Endothelial cell of umbilical vein (primary cell): ENCODE measurements around the gene KMT5C. TPM values are rescaled to one million over a fixed set of nuclear protein-coding genes. Genes with fewer than 3 reads are reported as not detected.

Source experiments
- BruUV-seq: library from RNA; stranded (reverse); fragments of 400-500 nt; replicated peaks from 2 replicates; lab custom pipeline; 2021; lab: Mats Ljungman, UMichigan
- CTCF ChIA-PET: fragments of 300-600, 350-600 bp; sonication (Branson Sonifier 250); formaldehyde crosslinking; loops from one replicate; lab custom pipeline; 2021; ENCODE audit warnings: antibody characterized with exemption, inconsistent platforms; lab: Charles Lee
- POLR2A ChIA-PET: fragments of 300-600, 350-600 bp; sonication (Branson Sonifier 250); formaldehyde crosslinking; loops from one replicate; lab custom pipeline; 2021; ENCODE audit warnings: antibody characterized with exemption, inconsistent platforms; lab: Charles Lee
- DNase-seq: peaks from one replicate; pipeline ENCODE4 v3.0.0-alpha.2; 2011; ENCODE audit warnings: low read depth, low spot score
- FAIRE-seq: peaks from 2 replicates; lab custom pipeline; 2011; peaks lifted over from hg19 to GRCh38; lab: Jason Lieb, UNC
- H2AFZ ChIP-seq: 2 replicates; pipeline ENCODE4 v1.6.0; 2012; ENCODE audit warnings: low read depth, low read length, control low read depth, inconsistent platforms
- H3K27ac ChIP-seq: 2 replicates; pipeline ENCODE4 v1.5.1; 2011; ENCODE audit warnings: low read depth, mild to moderate bottlenecking, control low read depth, low read length, moderate library complexity; ENCODE audit not compliant: insufficient read depth
- H3K27me3 ChIP-seq, 2 experiments: 2 replicates each; pipeline versions ENCODE4 v1.6.0 to v1.6.1; 2011; ENCODE audit warnings: low read length in 2 of 2, mixed read lengths in 1 of 2; ENCODE audit not compliant: control insufficient read depth in 2 of 2, insufficient read depth in 2 of 2
- H3K36me3 ChIP-seq, 2 experiments: 2 replicates in 1 of 2; 3 replicates in 1 of 2; pipeline ENCODE4 v1.5.1; 2011; ENCODE audit warnings: low read length in 2 of 2, mild to moderate bottlenecking in 1 of 2, moderate library complexity in 1 of 2; ENCODE audit not compliant: control insufficient read depth in 2 of 2, insufficient read depth in 2 of 2; ENCODE audit errors: extremely low read depth in 1 of 2
- H3K4me1 ChIP-seq: 3 replicates; pipeline ENCODE4 v1.5.1; 2011; ENCODE audit warnings: mild to moderate bottlenecking, low read length; ENCODE audit not compliant: control insufficient read depth, insufficient read depth; ENCODE audit errors: extremely low read depth
- H3K4me2 ChIP-seq: 2 replicates; pipeline ENCODE4 v1.6.1; 2011; ENCODE audit warnings: low read length, control low read depth, mixed read lengths; ENCODE audit not compliant: insufficient read depth
- H3K4me3 ChIP-seq, 3 experiments: fragments of 200-600 bp in 1 of 3; sonication (generic), shearing (Covaris generic) in 1 of 3; replicated peaks in 1 of 3; 2 replicates each; pipeline ENCODE4 v1.5.1; 2011 to 2016; ENCODE audit warnings: control low read depth in 3 of 3, low read length in 3 of 3, mild to moderate bottlenecking in 2 of 3, inconsistent platforms in 1 of 3, low read depth in 1 of 3, moderate library complexity in 1 of 3; ENCODE audit not compliant: insufficient read depth in 1 of 3
- H3K79me2 ChIP-seq: 2 replicates; pipeline ENCODE4 v1.6.0; 2012; ENCODE audit warnings: low read length, inconsistent platforms; ENCODE audit not compliant: control insufficient read depth, insufficient read depth
- H3K9ac ChIP-seq: replicated peaks from 2 replicates; pipeline ENCODE3; 2011; ENCODE audit warnings: low read length, control low read depth; ENCODE audit not compliant: insufficient read depth; ENCODE audit errors: extremely low read depth
- H3K9me1 ChIP-seq: replicated peaks from 3 replicates; pipeline ENCODE4 v1.6.0; 2011; ENCODE audit warnings: mild to moderate bottlenecking, low read length; ENCODE audit not compliant: control insufficient read depth, insufficient read depth; ENCODE audit errors: extremely low read depth
- H3K9me3 ChIP-seq: replicated peaks from 2 replicates; pipeline ENCODE4 v1.5.1; 2012; ENCODE audit warnings: low read length, inconsistent platforms; ENCODE audit not compliant: control insufficient read depth, insufficient read depth
- H4K20me1 ChIP-seq: replicated peaks from 2 replicates; pipeline ENCODE3; 2011; ENCODE audit warnings: mild to moderate bottlenecking, low read length; ENCODE audit not compliant: control insufficient read depth, insufficient read depth; ENCODE audit errors: extremely low read depth
- EZH2 ChIP-seq: IDR thresholded peaks from 2 replicates; pipeline ENCODE4 v1.6.1; 2012; ENCODE audit warnings: borderline replicate concordance, low read depth, mild to moderate bottlenecking, moderate library complexity, low read length, inconsistent platforms; ENCODE audit not compliant: severe bottlenecking
- FOS ChIP-seq: IDR thresholded peaks from 2 replicates; pipeline ENCODE4 v1.6.1; 2011; ENCODE audit warnings: mild to moderate bottlenecking, low read length, moderate library complexity, borderline replicate concordance; ENCODE audit not compliant: insufficient read depth
- GATA2 ChIP-seq: IDR thresholded peaks from 2 replicates; pipeline ENCODE4 v1.7.0; 2011; ENCODE audit warnings: low read depth, mild to moderate bottlenecking, moderate library complexity, mixed read lengths, low read length; ENCODE audit not compliant: insufficient read length, insufficient read depth
- JUN ChIP-seq: IDR thresholded peaks from 2 replicates; pipeline ENCODE4 v1.6.1; 2011; ENCODE audit warnings: borderline replicate concordance, low read depth; ENCODE audit not compliant: insufficient read length, insufficient read depth
- MYC ChIP-seq: IDR thresholded peaks from one replicate; pipeline ENCODE4 v1.6.1; 2011; ENCODE audit warnings: mild to moderate bottlenecking, low read depth, low read length
- POLR2A ChIP-seq: IDR thresholded peaks from 2 replicates; pipeline ENCODE4 v1.6.1; 2012; ENCODE audit warnings: low read depth, mild to moderate bottlenecking, control low read depth, low read length
- POLR2AphosphoS5 ChIP-seq: IDR thresholded peaks from 2 replicates; pipeline ENCODE4 v1.6.1; 2012; ENCODE audit warnings: low read depth, mild to moderate bottlenecking, control low read depth, low read length, moderate library complexity; ENCODE audit not compliant: insufficient read depth
- dilution Hi-C: fragments of 300-500 bp; cut with MboI; formaldehyde crosslinking; loops from one replicate; pipeline ENCODE4 v1.15.0; 2019; ENCODE audit warnings: low sequenced_read_pairs; ENCODE audit not compliant: extremely low pct_ligation_motif_present
- intact Hi-C: fragments of 100-400 bp; cut with micrococcal nuclease; formaldehyde crosslinking; loops from one replicate; pipeline ENCODE4 v1.10.0; 2022
- polyA plus RNA-seq, 4 experiments: library from polyadenylated mRNA; depleted of rRNA in 3 of 4; stranded (reverse) in 3 of 4; unstranded in 1 of 4; fragments of >200 nt; gene quantifications; 2 replicates each; pipeline versions ENCODE4 v1.2.1 to v1.2.3, GENCODE V29; 2011 to 2012; ENCODE audit warnings: missing spikeins in 1 of 4
- total RNA-seq: library from RNA; stranded (reverse); gene quantifications from 2 replicates; pipeline ENCODE4 v1.2.3, GENCODE V29; 2021
- TF ChIP-seq, protein P1 (sequence below): IDR thresholded peaks from 2 replicates; pipeline ENCODE4 v1.6.1; 2011; ENCODE audit not compliant: insufficient read depth, insufficient read length
- TF ChIP-seq, protein P2 (sequence below), 2 donors: IDR thresholded peaks; 1 replicate in 1 of 2; 2 replicates in 1 of 2; pipeline ENCODE4 v1.5.1; 2011; ENCODE audit warnings: low read length in 2 of 2, mild to moderate bottlenecking in 2 of 2, moderate library complexity in 2 of 2, control low read depth in 1 of 2, inconsistent platforms in 1 of 2, low read depth in 1 of 2; ENCODE audit not compliant: insufficient read depth in 1 of 2; ENCODE audit errors: extremely low read depth in 1 of 2

KMT5C gene
- total and polyA plus RNA-seq, 2 donors (not counting 3 experiments of a cell fraction or from before 2014, with no cell fraction given) = 7.2 to 13.5 TPM

DNA sequence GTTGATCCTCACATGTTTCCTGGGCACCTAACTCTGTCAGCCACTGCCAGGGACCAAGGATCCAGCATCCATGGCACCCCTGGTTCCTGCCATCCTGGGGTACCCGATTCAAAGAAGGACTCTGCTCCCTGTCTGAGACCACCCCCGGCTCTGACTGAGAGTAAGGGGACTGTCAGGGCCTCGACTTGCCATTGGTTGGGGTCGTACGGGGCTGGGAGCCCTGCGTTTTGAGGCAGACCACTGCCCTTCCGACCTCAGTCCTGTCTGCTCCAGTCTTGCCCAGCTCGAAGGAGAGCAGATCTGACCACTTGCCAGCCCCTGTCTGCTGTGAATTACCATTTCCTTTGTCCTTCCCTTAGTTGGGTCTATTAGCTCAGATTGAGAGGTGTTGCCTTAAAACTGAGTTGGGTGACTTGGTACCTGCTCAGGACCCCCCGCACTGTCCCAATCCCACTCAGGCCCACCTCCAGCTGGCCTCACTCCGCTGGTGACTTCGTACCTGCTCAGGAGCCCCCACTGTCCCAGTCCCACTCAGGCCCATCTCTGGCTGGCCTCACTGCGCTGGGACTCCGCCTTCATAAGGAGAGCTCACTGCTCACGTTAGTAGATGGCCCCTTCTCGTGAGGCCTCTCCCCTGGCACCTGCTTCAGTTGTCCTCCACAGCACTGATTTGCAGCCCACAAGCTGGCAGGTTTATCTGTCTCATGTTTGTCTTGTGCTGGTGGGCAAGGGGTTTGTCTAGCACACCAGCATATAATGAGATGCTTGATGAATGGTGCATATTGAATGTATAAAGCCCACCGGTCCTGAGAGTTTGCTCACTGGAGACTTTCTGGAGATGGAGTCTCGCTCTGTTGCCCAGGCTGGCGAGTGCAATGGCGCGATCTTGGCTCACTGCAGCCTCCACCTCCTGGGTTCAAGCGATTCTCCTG, 50.0 kb downstream of the KMT5C start:
- Histone ChIP-seq H3K9ac (no peak overlapping the region), H3K9me1 (no peaks in the 10 kb centered on the region), H3K9me3 (no peaks in the 10 kb centered on the region), H3K4me2 (no peak overlapping the region), H2AFZ (no peak overlapping the region), H4K20me1 (peaks cover 4% of the 10 kb centered on the region), H3K4me1 (peaks cover 25% of the 10 kb centered on the region), H3K79me2 (peaks cover 41% of the 10 kb centered on the region), H3K27ac (no peak overlapping the region), H3K4me3 (no peak overlapping the region), H3K36me3 (peaks cover 14 to 30% of the 10 kb centered on the region in 2 experiments), H3K27me3 (no peaks in the 10 kb centered on the region)
- POLR2A ChIA-PET = interaction anchor here (0.5 to 1.4 kb wide), 4 partner anchors 14 to 246 kb away, joined by 3 to 5 read pairs (median 4); partner anchors contain the start of gene UBE2S
- no peak for DNase-seq
- dilution Hi-C loops = no loop called here
- intact Hi-C loops = loop anchor here (10.0 kb wide), 2 partner anchors 215 to 245 kb away; partner anchors contain the start of genes TNNT1, ZNF524 and ZNF865
- TF ChIP-seq, protein P1, sequence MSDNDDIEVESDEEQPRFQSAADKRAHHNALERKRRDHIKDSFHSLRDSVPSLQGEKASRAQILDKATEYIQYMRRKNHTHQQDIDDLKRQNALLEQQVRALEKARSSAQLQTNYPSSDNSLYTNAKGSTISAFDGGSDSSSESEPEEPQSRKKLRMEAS = no peak
- no peak for TF ChIP-seq JUN
- no peak for TF ChIP-seq POLR2AphosphoS5
- TF ChIP-seq POLR2A = peak; percentile 40
- TF ChIP-seq EZH2 = no peak
- TF ChIP-seq FOS = no peak
- no peak for TF ChIP-seq GATA2
- TF ChIP-seq MYC = no peak
- TF ChIP-seq, protein P2, sequence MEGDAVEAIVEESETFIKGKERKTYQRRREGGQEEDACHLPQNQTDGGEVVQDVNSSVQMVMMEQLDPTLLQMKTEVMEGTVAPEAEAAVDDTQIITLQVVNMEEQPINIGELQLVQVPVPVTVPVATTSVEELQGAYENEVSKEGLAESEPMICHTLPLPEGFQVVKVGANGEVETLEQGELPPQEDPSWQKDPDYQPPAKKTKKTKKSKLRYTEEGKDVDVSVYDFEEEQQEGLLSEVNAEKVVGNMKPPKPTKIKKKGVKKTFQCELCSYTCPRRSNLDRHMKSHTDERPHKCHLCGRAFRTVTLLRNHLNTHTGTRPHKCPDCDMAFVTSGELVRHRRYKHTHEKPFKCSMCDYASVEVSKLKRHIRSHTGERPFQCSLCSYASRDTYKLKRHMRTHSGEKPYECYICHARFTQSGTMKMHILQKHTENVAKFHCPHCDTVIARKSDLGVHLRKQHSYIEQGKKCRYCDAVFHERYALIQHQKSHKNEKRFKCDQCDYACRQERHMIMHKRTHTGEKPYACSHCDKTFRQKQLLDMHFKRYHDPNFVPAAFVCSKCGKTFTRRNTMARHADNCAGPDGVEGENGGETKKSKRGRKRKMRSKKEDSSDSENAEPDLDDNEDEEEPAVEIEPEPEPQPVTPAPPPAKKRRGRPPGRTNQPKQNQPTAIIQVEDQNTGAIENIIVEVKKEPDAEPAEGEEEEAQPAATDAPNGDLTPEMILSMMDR (IDR thresholded peaks at IDR 0.05; ENCODE audit: extremely low read depth in 1 of 2, insufficient read depth in 1 of 2, low read depth in 1 of 2, low read length in 2 of 2) = no peak
- BruUV-seq = no TSS peak
- CTCF ChIA-PET = interaction anchor here (1.1 to 1.9 kb wide), 2 partner anchors 88 to 98 kb away, joined by 3 to 8 read pairs; no protein-coding TSS in a partner anchor
- FAIRE-seq = no peak
